ENCODE measurements around the gene SLC4A7. TPM values are rescaled to one million over a fixed set of nuclear protein-coding genes. Genes with fewer than 3 reads are reported as not detected.
"Not testable (repeated sequence)": the region's sequence is repeated elsewhere in the genome, so short reads cannot be mapped to it uniquely, and the experiment has no call there.

The SLC4A7 gene
- total RNA-seq, 1 donor from 2014 or later = 195 TPM

DNA sequence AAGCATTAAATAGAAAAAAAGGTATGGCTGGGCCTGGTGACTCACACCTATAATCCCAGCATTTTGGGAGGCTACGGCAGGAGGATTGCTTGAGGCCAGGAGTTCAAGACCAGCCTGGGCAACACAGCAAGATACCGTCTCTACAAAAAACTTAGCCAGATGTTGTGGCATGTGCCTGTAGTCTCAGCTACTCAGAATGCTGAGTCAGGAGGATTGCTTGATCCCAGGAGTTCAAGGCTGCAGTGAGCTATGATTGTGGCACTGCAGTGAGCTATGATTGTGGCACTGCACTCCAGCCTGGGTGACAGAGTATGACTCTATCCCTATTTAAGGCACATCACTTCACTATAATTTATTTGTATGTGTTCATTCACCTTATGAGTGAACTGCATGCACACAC, 54.3 kb downstream of the SLC4A7 start:
- DNase-seq (ENCODE audit: low read depth) = no peak

DNA sequence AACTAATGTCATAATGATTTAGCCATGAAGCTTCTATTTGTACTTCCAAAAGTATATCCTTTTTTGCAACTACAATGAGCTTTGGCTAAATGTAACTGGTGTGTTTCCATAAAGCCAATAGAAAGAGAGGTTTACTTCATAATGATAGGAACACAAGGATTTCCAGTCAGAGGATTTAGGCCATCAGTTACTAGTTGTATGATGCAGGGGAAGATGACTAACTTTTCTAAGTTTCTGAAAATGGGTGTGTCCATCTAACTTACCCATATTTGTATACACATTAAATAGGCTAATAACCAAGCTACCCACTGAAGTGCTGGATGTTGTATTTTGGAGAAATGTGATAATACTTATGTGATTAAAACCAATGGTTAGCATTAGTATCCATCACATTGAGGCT, 55.7 kb downstream of the SLC4A7 start:
- DNase-seq (ENCODE audit: low read depth) = no peak

DNA sequence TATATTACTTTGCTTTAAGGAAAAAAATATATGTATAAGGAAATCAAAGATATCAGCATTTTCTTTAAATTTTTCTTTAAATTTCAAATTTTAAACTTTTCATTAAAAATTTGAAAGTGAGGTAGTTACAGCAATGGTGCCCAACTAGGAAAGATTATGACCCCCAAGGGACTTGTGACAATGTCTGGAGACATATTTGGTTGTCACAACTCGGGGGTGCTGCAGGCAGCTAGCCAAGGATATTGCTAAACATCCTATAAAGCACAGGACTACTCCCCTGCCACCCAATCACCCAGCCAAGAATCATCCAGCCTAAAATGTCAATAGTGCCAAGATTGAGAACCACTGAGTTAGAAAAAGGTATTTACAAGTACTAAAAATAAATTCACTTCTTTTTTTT, 57.3 kb downstream of the SLC4A7 start:
- DNase-seq (ENCODE audit: low read depth) = no peak

DNA sequence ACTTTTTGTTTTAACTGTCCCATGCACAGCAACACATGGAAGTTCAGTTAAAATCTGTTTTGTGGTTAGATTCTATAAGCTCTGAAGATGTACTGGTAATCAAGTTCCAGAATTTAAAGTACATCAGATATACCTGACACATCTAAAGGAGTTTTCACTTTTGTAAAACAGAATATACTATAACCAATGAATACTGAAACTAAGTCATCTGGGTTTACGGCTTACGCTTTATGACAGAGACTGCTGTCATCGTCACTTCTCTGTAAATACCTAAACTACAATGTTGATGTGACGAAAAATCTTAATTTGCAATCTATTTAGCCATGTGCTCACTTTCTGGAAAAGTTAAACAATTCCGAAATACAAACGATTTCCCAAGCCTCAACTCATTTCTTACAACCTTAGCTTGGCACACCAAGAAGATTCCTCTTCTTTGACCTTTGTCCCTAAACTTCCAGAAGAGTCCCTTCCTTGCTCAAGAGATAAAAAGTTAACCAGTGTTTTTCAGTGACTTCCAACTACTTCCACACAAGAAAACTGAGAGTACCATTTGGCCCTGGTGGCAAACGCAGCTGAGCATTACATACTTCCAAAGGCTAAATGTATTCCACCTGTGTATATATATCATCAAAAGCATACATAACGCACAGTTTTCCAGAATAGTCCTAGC, 58.2 kb downstream of the SLC4A7 start:
- DNase-seq (ENCODE audit: low read depth) = peak; percentile 41

DNA sequence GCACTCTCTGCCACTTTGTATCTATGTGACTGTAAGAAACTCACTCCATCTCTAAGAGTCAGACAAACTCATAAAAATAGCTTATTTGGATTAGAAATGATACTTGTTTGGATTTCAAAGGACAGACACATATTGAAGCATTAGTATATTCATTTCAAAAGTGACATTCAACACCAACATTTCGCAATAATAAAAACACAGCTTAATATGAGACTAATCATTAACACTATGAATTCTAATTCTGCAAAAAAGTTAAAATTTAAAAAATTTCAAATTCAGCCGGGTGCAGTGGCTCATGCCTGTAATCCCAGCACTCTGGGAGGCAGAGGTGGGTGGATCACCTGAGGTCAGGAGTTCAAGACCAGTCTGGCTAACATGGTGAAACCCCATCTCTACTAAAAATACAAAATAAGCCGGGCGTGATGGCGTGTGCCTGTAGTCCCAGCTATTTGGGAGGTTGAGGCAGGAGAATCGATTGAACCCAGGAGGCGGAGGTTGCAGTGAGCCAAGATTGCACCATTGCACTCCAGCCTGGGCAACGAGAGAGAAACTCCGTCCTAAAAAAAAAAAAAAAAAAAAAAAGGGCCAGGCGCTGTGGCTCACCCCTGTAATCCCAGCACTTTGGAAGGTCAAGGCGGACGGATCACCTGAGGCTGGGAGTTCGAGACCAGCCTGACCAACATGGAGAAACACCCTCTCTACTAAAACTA, 59.2 kb downstream of the SLC4A7 start:
- peak; percentile 9 for DNase-seq (ENCODE audit: low read depth)

DNA sequence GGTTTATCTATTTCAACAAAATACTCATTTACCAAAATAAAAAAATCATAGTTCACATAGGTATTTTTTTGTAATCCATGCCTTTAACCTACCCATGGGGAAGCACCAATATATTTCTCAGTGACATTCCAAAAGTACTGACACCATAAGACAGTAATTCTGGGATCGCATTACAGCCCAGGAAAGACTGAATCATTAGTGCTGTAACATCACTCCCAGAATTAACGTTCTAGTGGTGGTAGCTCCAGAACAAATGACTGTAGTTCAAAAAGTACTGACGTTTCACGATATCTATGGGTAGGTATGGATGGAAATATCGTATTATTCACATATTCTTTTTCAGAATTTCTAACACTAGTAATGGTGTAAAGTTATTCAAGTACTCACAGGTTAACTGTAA, 60.7 kb downstream of the SLC4A7 start:
- DNase-seq (ENCODE audit: low read depth) = peak; percentile 27

DNA sequence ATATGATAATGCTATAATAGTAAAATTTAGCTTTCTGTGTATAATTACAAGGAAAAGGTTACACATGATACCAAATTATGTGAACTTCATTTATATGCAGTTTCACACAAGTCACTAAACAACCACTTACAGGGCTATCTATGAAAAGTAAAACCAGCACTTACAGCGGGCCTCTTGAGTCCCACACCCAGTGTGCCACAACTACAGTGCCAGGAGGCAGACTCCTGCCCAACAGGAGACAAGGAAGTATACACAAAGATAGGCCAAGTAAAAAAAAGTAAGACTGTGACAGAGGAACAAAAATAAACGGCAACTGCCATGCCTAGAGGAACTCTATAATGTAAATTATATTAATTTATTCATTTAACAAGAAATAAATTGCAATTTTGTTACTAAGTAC, 61.6 kb downstream of the SLC4A7 start:
- no peak for DNase-seq (ENCODE audit: low read depth)

DNA sequence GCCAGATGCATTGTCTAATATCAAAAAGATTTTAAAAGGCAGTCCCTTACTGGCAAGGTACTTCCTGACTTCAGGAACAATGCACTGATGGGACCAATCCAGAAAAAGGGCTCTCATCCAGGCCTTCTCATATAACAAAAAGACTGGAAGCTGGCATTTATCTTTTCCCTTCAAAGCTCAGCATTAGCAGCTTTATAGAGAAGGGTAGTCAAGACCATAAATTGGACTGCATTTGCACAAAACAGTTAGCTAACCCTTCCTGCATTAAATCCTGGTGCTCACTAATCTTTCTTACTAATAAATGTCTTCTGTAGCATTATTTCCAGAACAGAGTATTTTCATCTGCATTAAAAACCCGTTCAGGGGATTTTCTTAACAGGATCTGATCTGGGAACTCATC, 69.0 kb downstream of the SLC4A7 start:
- DNase-seq (ENCODE audit: low read depth) = no peak

DNA sequence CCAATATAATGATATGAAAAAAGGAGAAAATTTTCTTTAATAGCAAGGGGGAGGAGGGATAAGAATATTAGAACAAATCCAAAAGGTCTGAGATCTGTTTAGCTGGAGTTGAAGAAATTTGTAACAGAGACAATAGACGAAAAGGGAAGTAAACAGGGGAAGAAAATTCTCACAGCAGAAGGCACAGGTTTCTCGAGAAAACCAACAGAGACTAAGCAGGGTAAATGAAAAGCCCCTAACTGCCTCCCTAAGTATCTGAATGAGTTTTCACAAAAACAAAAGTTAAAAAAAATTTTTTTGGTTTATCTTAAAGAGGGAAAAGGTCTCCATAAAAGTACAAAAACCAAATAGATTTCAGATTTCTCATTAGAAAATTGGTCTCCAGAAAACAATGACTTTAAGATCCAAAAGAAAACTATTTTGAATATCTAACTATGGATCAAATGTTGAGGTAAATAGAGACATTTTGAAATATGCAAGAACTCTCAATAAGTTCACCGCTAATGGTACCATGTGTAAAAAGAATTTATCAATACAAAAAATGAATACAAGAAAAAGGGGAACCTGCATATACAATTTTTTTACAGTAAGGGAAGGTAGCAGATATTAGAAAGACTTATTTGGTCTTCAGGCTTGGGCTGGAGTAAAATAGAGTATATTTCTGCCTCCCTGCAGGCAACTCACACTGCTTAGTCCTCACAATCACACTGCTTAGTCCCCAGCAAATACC, 91.1 kb downstream of the SLC4A7 start:
- no peak for DNase-seq (ENCODE audit: low read depth)

DNA sequence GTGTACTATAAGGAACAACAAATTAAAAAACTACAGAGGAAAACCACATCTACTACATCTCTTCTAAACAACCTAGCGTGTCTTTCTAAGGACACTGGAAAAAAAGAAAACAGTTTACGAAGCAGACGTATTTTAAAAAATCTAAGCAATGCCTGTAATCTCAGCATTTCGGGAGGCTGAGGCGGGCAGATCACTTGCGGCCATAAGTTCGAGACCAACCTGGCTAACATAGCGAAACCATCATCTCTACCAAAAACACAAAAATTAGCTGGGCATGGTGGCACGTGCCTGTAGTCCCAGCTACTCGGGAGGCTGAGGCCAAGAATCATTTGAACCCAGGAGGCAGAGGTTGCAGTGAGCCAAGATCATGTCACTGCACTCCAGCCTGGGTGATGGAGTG, 91.8 kb downstream of the SLC4A7 start:
- not testable (repeated sequence) for DNase-seq (ENCODE audit: low read depth)

DNA sequence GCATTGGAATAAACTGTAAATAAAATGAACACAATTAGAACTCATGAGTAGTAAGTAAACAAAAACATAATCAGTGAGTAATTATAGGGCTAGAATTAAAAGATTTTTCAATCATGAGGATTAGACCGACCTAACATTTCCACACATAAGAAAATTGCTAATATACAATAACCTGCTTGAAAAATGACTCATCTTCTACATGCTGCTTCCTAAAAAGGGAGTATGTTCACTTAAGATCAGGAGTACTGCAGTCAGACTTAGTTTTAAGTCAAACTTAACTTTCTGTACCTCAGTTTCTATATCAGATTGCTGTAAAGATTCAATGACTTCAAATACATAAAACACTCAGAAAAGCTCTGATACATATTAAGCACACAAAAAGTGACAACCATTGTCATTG, 92.4 kb downstream of the SLC4A7 start:
- no peak for DNase-seq (ENCODE audit: low read depth)

DNA sequence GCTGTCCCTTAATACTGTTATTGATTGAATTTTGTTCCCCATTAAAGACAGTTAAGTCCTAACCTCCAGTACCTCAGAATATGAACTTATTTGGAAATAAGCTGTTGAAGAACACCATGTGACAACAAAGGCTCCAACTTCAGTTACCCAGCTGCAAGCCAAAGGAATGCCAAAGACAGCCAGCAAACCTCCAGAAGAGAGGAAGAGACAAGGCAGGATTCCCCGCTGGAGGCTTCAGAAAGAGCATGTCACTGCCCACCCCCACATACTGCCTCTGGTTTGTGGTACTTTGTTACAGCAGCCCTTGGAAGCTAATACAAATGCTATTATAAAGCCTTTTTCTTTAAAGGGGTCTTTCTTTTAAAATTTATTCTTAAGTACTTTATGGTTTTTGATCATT, 96.6 kb downstream of the SLC4A7 start:
- DNase-seq (ENCODE audit: low read depth) = no peak

DNA sequence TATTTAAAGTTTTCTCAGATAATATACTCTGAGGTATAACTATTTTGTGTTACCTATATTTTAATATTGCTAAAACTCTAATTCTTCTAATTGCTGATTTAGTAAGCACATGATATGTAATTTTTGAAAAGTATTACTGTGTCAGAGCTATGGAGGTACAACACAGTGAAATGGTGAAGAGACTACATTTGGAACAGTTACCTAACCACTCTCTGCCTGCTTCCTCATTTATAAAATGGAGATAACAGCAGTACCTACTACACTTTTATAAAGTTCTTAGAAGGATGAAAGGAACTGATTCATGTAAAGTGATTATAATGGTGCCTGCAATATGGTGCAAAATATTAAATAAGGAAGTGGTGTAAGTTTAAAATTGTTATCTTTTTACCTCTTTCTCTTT, 98.7 kb downstream of the SLC4A7 start:
- no peak for DNase-seq (ENCODE audit: low read depth)

DNA sequence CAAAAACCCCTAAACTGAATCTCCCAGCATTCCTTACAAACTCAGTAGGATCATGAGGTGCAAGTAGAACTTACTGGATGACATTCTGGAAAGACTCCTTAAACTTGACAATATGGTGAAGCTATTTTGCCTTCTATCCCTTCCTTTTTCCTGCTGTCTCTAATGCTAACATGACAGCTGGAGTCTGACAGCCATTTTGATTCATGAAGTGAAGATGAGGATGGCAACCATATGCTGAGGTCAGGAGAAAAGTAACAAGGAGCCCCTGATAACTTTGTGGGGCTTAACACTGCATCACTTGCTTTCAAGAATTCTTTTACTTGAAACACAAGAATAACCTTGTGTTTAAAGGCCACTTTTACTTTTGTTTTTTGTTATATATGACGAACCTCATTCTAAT, 100.0 kb downstream of the SLC4A7 start:
- DNase-seq (ENCODE audit: low read depth) = no peak

DNA sequence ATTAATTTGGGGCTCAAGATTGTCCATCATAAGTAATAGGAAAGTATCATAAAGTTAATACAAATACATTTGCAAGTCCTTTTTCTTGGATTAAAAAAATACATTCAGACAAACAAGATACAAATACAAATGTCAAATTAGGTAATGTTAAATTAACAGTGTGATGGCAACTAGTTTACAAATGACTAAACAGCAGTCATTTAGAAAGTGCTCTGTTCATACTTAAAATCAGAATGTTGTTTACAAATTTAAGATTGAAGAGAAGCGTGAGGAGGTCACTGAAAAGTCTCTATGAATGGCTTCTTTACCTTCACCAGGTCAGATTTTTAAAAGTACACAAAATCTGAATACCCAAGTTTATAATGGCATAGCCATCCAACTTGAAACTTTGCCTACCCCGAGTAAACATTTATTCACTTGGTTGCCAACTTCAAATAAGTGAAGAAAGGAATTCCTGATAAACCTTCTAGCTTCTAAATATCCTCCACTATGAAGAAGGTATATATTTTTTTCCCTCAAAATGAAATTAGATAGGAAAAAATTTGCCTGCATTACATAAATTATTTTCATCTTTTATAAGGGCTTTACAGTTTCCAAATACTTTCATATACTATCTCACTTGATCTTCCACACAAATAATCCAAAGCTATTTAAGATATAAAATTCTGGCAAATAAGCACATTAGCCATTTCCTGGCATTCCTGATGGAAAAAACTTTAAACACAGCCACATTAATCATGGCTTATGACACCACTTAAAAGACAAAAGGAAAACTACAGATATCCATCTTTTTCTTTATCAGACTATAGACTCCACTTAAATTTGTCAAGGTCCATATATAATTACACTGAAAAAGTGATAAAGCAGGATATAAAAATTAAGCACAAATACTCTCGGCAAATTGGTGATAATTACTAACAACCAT, 103.5 kb downstream of the SLC4A7 start:
- DNase-seq (ENCODE audit: low read depth) = no peak

DNA sequence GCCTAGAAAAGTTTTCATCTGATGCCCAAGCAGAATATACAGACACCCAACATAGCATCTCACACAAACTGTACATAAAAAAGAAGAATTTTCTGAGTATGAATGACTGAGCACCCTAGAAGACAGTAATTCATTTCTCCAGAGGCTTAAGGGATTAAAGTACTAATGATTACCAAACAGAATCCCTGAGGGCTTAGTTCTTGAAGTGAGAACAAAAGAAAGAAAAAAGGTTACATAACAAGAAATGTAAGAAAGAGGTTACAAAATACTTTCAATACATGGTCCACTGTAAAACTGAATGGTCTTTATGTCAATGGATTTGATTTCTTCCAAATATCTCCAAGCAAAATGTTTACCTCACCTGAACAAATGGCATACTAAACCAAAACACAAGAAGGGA, 105.9 kb downstream of the SLC4A7 start:
- DNase-seq (ENCODE audit: low read depth) = peak; percentile 13

DNA sequence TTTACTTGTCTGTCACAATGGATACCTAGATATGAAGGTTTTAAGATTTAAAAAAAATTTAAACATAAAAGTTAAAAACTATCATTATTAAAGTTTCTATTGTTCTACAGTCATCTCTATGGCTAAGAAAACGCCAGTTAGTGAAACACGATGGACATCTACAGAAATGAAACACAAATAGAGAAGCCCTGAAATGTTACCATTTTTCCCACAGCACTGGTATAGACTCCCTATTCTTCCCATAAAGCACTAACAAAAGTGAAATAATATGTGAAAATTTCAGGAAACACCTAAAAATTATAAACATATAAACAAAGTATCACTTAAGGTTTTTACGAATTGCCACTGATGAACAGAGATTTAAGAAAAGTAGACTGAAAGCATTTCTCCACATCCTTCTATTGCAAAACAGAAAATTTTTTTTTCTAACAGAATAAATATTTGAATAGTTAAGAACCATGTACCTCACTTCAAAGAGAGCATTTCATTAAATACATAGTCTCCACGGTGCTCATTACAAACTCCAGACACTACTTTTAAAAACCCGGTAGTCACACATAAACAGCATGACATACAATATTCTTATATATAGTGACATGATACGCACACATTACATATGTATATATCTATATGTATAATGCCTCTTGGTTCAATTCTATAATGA, 107.9 kb downstream of the SLC4A7 start:
- no peak for DNase-seq (ENCODE audit: low read depth)

DNA sequence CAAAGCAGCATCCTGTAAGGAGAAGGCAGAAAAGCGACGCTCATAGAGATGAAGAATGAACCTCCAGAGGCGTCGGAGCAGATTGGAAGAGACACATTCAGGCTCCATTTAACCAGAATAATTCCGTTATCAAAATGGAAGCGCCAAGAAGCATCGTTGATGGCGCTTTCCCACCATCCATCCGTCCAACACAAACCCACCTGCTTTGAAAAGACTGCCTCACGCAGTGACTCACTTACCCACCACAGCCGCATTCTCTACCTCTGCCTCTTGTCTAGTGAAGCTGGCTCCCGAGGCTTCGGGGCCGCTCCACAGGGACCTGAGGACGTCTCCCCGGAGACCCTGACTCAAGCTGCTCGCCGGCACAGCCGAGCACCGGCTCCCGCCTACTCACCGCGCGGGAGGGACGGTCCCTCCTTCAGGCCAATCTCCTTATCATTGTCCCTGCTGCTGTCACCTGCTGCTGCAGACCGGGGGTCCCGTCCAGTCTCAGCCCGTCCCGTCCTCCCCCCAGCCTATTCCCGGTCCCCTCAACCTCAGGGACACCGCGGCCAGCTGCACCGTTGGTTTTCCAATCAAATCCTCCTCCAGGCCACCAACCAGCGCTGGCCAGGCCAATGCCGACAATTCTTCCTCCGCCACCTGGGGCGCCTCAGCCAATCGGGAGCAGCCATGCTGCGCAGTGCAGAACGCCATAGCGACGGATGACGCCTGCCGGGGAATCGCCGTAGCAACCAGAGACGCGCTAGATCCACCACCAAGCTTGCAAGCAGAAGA, 115.2 kb downstream of the SLC4A7 start, which contains the start of gene NEK10:
Gene NEK10, minus strand, starts transcription at position 553 of the 777 bp plus-strand sequence. CDS start 16,501 bp downstream, outside the sequence.
- peak; percentile 84 for DNase-seq (ENCODE audit: low read depth)

DNA sequence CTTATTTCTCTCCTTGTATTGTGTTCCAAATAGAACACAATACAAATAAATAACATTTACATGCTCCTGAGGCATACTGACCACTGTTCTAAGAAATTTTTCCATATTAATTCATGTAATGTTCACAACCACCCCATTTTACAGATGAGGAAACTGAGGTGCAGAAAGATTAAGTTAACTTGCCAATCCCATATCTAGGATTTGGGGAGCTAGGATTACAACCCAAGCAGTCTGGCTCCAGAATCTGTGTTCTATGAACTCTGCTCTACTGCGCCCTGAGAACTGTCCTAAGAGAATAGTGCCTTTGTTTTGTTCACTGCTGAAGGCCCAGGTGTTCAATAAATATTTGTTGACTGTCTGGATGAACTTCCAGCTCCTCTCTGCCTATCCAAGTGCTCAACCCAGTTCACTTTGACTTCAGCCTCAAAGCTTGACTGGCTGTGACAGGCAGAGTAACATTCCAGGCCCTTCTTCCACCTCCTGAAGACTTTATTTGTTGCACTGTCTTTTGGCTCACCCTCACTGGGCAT, 118.1 kb downstream of the SLC4A7 start:
- DNase-seq (ENCODE audit: low read depth) = no peak
